ENCODE data around the gene PRRT3. TPM values are rescaled to one million over a fixed set of nuclear protein-coding genes. Genes with fewer than 3 reads are reported as not detected.

PRRT3 gene
- total and polyA plus RNA-seq, 2 of the 8 experiments (the other 6 are each of a cell fraction or from before 2014, with no cell fraction given) = 9.0 to 9.2 TPM

- Histone ChIP-seq H2BK120ac (replicated peaks; ENCODE audit: low read depth, low read length) (no peak overlapping the region), H3K79me2 (ENCODE audit: control insufficient read depth in 1 of 2, insufficient read depth in 2 of 2, low read length in 2 of 2) (no peaks in the 10 kb centered on the region), H3K14ac (ENCODE audit: insufficient read length) (no peak overlapping the region), H3K79me1 (ENCODE audit: low read depth, low read length) (no peaks in the 10 kb centered on the region), H2AFZ (ENCODE audit: low read length) (no peak overlapping the region), H4K91ac (replicated peaks; ENCODE audit: insufficient read length, low read length) (no peak overlapping the region), H4K5ac (ENCODE audit: insufficient read length, low read depth, low read length) (no peak overlapping the region), H3K4ac (replicated peaks; ENCODE audit: insufficient read length, low read depth, low read length) (no peak overlapping the region), H3K56ac (replicated peaks; ENCODE audit: insufficient read length, low read depth, low read length) (no peak overlapping the region), H2BK5ac (ENCODE audit: low read depth, low read length) (no peak overlapping the region), H2BK12ac (ENCODE audit: low read depth, low read length) (no peak overlapping the region), H3K18ac (ENCODE audit: extremely low read depth, low read length) (no peak overlapping the region), H2BK15ac (ENCODE audit: low read length) (no peak overlapping the region), H3K23ac (ENCODE audit: insufficient read length) (no peak overlapping the region), H2BK20ac (ENCODE audit: low read length) (no peak overlapping the region), H3K36me3 (ENCODE audit: control insufficient read depth in 2 of 4, insufficient read depth in 4 of 4, low read length in 3 of 4) (no peaks in the 10 kb centered on the region), H3K23me2 (ENCODE audit: low read depth, low read length) (peaks cover 5% of the 10 kb centered on the region; the same call in 1 of the 2 replicates), H3K4me2 (ENCODE audit: insufficient read depth in 1 of 2, low read depth in 2 of 2, low read length in 2 of 2) (no peak overlapping the region), H4K20me1 (replicated peaks in 1 of 2; ENCODE audit: control insufficient read depth in 1 of 2, insufficient read depth in 2 of 2, low read length in 2 of 2) (no peaks in the 10 kb centered on the region), H2AK5ac (ENCODE audit: low read depth, low read length) (no peak overlapping the region), H4K8ac (ENCODE audit: extremely low read depth, insufficient read depth, low read length) (no peak overlapping the region), H3K9me3 (ENCODE audit: insufficient read depth in 2 of 2, low read depth in 1 of 2, low read length in 1 of 2) (peaks cover 0 to 4% of the 10 kb centered on the region in 2 experiments; a peak in 1 of 4 replicates), H3K9ac (replicated peaks in 1 of 4; ENCODE audit: extremely low read depth in 1 of 4, low read depth in 3 of 4, low read length in 3 of 4) (no peak overlapping the region), H3K27me3 (replicated peaks in 1 of 4; ENCODE audit: control insufficient read depth in 3 of 4, extremely low read depth in 1 of 4, insufficient read depth in 3 of 4, low read length in 3 of 4) (no peaks in the 10 kb centered on the region), H3K4me1 (replicated peaks in 1 of 4; ENCODE audit: control insufficient read depth in 3 of 4, insufficient read depth in 4 of 4, low read length in 3 of 4) (peaks cover 0 to 7% (median 4%) of the 10 kb centered on the region in 4 experiments; a peak in 6 of 7 replicates), H3K4me3 (ENCODE audit: extremely low read depth in 1 of 4, insufficient read depth in 2 of 4, low read depth in 3 of 4, low read length in 4 of 4) (no peak overlapping the region), H3K27ac (ENCODE audit: low read depth, low read length) (no peak overlapping the region)
- no peak for FAIRE-seq
- WGBS, 2 experiments (ENCODE audit: extremely low coverage in 1 of 2, insufficient coverage in 1 of 2, insufficient read length in 1 of 2, insufficient replicate concordance in 2 of 2, low coverage in 1 of 2, low lambda C conversion rate in 2 of 2, missing lambda C conversion rate in 1 of 2) = 97% methylated on average over 2 of the region's 2 CpGs; no CpG with 5 or more reads in 1 of the 2 experiments
- ChIA-PET POLR2A (ENCODE audit: partially characterized antibody) (interaction anchor here (0.7 kb wide), 2 partner anchors 78 to 235 kb away, joined by 3 read pairs; no protein-coding TSS in a partner anchor), CTCF (ENCODE audit: partially characterized antibody) (interaction anchor here (1.1 to 1.6 kb wide), 3 partner anchors 8 to 119 kb away, joined by 3 to 5 read pairs (median 5); no protein-coding TSS in a partner anchor)
- DNase-seq (ENCODE audit: low read depth in 1 of 2, low spot score in 2 of 2) = no peak
- TF ChIP-seq CTCF (IDR thresholded peaks at IDR 0.05; ENCODE audit: control extremely low read depth in 1 of 3, insufficient read depth in 1 of 3, low read depth in 1 of 3, low read length in 3 of 3) (no peak), SIN3A (conservative IDR thresholded peaks at IDR 0.05 in 1 of 2, IDR thresholded peaks at IDR 0.05 in 1 of 2; ENCODE audit: low read depth in 1 of 2, low read length in 2 of 2) (no peak), CTBP2 (IDR thresholded peaks at IDR 0.05; ENCODE audit: borderline replicate concordance, insufficient read depth, insufficient read length, low read length) (no peak), POLR2A (IDR thresholded peaks at IDR 0.05; ENCODE audit: control extremely low read depth in 1 of 2, low read depth in 2 of 2, low read length in 2 of 2) (no peak), CHD1 (IDR thresholded peaks at IDR 0.05; ENCODE audit: low read depth, low read length) (no peak)
Observed at GRCh38 chr3:9938966-9939365, 13.2 kb downstream of the PRRT3 start.

Data from H1 (cell line).